Neural cell (in vitro differentiated cells): ENCODE measurements around the gene GRIP1.

Experiments used
- CTCF ChIP-seq: fragments of 450-650 bp; IDR thresholded peaks from 2 replicates; pipeline ENCODE4 v1.5.1; 2014; ENCODE audit warnings: antibody characterized with exemption, mild to moderate bottlenecking, moderate library complexity; ENCODE audit not compliant: poor library complexity, severe bottlenecking
- EP300 ChIP-seq: fragments of 450-650 bp; conservative IDR thresholded peaks from 2 replicates; pipeline ENCODE4 v1.6.1; 2014; ENCODE audit warnings: antibody characterized with exemption, mild to moderate bottlenecking, moderate library complexity; ENCODE audit not compliant: poor library complexity, severe bottlenecking
- EZH2 ChIP-seq: fragments of 200-600, 300-800 bp; shearing (Covaris generic), sonication (generic); IDR thresholded peaks from 2 replicates; pipeline ENCODE4 v1.6.1; 2014; ENCODE audit warnings: antibody characterized with exemption, low read length, borderline replicate concordance, mild to moderate bottlenecking; ENCODE audit not compliant: insufficient read depth, poor library complexity, severe bottlenecking
- MXI1 ChIP-seq: fragments of 450-650 bp; conservative IDR thresholded peaks from 2 replicates; pipeline ENCODE4 v1.6.1; 2014; ENCODE audit warnings: antibody characterized with exemption, mild to moderate bottlenecking; ENCODE audit not compliant: poor library complexity, severe bottlenecking
- POLR2AphosphoS5 ChIP-seq: IDR thresholded peaks from 2 replicates; pipeline ENCODE4 v1.6.1; 2012
- RAD21 ChIP-seq: fragments of 450-650 bp; conservative IDR thresholded peaks from 2 replicates; pipeline ENCODE4 v1.6.1; 2014; ENCODE audit warnings: antibody characterized with exemption, mild to moderate bottlenecking, moderate library complexity
- REST ChIP-seq: IDR thresholded peaks from 2 replicates; pipeline ENCODE4 v1.6.1; 2012; ENCODE audit warnings: borderline replicate concordance
- SMC3 ChIP-seq: fragments of 450-650 bp; conservative IDR thresholded peaks from 2 replicates; pipeline ENCODE4 v1.6.1; 2014; ENCODE audit warnings: antibody characterized with exemption, mild to moderate bottlenecking, moderate library complexity; ENCODE audit not compliant: poor library complexity
- TAF1 ChIP-seq: IDR thresholded peaks from 2 replicates; pipeline ENCODE4 v1.6.1; 2012; ENCODE audit warnings: low read depth

GRCh38 chr12:66698558-66698957, 19.7 kb upstream of the GRIP1 start:
- TF ChIP-seq CTCF (no peak), SMC3 (no peak), EP300 (no peak), REST (no peak), EZH2 (no peak), TAF1 (no peak), RAD21 (no peak), POLR2AphosphoS5 (no peak), MXI1 (no peak)
